Activated CD4-positive, alpha-beta T cell treated with anti-CD3 and anti-CD28 coated beads, Interleukin-2, Interleukin-6, amounts not matched to agents 100 ng/mL and 50 ng/mL, durations not matched to agents 16 hours and 8 hours (primary cell): ENCODE results near the gene ZDHHC13.

Source experiments
- DNase-seq: peaks from one replicate; pipeline ENCODE4 v3.0.0-alpha.2; 2020

ZDHHC13 gene, protein sequence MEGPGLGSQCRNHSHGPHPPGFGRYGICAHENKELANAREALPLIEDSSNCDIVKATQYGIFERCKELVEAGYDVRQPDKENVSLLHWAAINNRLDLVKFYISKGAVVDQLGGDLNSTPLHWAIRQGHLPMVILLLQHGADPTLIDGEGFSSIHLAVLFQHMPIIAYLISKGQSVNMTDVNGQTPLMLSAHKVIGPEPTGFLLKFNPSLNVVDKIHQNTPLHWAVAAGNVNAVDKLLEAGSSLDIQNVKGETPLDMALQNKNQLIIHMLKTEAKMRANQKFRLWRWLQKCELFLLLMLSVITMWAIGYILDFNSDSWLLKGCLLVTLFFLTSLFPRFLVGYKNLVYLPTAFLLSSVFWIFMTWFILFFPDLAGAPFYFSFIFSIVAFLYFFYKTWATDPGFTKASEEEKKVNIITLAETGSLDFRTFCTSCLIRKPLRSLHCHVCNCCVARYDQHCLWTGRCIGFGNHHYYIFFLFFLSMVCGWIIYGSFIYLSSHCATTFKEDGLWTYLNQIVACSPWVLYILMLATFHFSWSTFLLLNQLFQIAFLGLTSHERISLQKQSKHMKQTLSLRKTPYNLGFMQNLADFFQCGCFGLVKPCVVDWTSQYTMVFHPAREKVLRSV

DNA sequence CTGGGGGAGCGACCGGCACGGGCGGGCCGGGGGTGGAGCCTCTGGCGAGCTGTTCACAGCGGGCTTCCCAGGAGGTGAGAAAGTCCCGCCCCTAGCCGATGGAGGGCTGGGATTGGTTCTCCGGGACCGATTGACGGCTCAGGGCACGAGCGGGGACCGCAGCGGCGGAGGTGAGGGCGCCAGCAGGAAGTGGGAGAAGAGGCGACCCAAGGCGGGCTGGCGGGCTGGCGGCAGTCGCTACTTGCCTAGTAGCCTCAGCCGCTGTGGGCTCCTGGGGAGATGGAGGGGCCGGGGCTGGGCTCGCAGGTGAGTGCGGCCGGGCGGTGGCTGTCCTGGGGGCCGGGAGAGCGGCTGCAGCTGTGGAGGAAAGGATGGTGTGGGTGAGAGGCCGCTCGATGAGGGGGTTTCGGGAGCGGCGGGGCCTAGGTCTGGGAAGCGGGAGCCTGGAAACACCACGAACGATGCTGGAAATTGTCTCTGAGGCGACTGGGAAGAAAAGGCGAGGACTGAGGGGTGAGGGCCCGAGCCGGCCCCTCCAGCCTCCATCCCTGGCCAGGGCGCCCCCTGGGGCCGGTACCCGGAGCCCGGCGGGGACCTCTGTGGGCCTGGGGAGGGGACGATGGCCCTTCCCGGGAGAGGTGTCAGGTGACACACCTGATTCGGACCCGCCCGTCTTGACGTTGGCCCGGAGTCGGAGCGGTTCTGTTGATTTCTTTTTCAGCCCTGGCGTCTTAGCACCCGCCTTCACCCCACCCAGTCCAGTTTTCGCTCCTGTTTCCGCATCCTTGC, at the start of gene ZDHHC13:
Gene ZDHHC13, plus strand, starts transcription at position 198 of the 789 bp plus-strand sequence. Its CDS starts 82 bp downstream, at position 280.
- DNase-seq, result peak; percentile 98

DNA sequence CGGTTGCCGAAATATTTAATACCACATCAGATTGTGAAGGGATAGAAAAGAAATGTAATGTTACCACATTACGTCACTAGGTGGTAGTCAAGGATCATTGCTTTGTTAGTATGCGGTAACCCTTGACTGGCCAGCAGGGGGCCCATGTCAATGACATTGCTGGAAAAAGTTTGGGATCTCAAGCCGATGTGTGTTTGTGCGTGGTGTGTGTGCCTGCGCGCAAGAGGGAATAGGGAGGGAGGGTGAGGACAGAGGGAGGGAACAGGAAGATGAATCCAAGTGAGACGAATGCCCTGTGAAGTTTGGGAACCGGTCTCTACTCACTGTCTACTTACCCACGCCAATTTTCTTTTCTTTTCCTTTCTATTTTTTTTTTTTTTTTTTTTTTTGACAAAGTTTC, 45.7 kb upstream of the ZDHHC13 start:
- DNase-seq, result peak; percentile 73

DNA sequence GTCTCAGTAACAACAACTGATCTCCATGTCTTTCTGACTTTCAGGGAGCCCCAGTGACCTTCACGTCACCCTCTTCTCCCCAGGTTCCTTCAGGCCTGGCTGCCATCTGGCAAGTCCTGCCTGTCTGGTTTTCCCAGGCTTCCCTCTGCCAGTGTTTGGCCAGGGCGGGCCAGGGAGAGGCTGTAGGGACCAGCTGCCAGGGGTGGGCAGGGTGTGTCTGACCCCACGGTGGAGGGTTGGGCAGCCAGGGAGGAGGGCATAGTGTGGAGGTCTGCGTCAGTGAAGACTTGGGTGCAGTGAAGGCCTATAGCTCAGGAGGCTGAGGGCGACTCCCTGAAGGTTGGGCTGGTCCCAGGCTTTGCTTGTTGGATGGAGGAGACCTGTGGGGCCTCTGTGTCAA, 44.5 kb upstream of the ZDHHC13 start:
- no peak for DNase-seq

DNA sequence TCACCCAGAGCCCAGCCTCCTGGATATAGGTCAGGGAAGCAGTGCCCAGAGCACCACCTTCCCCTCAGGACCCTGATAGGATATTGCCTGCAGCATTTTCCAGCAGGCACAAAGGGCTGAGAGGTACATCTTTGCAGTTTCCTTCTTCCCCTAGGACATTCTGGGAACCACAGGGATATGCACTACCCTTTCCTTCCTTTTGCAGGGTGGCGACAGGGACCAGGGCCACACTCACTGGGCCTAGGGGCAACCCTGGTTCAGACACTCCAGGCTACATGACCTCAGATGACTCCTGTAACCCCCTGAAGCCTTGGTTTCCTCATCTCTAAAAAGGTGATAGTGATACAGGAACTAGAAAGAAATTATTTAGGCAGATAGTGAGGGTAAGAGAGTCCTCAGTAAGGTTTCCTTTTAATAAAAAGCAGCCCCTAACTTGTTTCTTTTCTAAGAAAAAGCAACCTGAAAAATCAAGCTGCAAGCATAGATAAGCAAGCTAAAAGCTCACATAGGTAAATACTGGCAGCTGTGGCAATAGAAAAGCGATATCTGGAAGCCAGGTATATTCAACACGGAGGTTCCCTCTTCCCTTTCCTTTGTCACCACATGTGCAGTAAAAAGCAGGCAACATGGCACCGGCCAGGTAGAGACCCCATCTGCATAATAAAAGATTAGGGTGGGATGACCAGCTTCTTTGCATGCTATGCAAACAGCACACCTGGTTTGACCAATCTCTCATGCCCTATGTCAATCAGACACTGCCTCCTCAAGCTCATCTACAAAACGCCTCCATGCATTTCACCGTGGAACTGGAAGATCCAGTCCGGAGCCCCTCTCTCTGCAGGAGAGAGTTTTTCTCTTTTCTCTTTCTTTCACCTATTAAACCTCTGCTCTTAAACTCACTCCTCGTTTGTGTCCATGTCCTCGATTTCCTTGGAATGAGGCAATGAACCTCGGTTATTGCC, 43.2 kb upstream of the ZDHHC13 start:
- DNase-seq, result no peak

DNA sequence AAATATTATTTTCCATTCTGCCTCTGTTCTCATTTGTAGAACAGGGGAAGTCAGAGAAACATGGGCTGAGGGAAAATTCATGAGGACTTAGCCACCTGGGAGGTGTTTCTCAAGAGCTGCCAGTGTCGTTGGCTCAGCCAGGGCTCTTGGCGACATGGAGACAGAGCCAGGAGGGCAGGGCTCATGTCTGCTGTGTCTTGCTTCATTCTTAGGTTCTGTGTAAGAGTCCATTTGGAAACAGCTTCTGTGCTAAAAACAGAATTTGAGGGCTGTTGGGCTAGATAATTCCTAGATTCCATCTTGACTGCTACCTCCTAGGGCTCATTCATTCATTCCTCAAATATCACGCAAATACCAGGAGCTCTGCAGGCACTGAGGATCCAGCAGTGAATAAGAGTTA, 41.3 kb upstream of the ZDHHC13 start:
- DNase-seq, result no peak

DNA sequence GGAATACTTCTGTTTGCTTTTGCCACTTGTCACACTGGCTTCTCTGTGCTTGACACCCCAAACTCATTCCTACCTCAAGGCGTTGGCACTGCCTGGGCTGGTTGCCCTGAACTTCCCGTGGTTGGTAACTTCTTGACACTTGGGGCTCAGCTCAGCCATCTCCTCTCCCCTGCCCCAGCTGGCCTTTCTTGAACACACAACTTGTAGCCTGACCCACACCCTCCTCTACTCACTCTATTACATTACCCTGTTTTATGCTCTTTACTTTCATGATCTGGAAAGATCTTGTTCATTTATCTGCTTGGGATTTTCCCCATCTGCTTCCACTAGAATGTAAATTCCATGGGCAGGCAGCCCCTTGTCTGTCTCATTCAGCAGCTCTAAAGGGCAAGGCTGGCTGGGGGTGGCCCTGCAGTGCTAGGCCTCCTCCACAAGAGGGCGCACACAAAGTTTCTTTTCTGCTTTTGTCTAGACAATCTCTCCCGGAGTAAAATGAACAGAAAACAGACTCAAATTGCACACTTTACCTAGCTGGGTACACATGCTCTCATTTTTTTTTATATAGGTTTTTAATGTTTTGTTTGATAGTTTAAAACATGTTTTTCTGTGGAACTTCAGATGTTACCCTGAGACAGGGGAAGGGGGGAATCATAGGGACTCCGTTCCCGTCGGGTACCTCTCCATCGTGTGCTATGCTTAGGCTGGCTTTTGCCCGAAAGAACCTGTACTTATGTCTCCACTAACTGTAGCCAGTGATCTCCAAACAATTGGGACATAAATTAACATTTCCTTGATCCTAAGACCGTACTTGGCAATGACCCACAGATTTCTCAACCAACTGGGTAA, 40.0 kb upstream of the ZDHHC13 start:
- peak; percentile 72 for DNase-seq

DNA sequence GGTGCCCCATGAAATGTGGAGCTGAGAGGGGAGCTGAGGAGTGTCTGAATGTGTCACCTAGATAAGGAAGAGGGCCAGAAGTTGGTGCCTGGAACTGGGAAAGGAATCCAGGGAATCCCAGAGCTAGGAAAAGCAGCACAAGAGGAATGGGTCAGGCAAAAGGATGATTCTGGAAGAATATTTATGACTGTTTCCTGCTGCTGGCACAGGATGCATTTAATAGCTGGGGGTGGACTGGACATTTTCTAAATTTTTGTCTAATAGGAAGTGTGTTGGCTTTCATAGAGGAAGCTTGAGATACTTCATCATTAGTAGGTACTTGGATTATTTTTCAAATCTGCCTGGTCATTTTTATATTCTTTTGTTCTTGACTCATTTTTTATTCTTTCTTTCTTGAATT, 39.0 kb upstream of the ZDHHC13 start:
- DNase-seq, result no peak

DNA sequence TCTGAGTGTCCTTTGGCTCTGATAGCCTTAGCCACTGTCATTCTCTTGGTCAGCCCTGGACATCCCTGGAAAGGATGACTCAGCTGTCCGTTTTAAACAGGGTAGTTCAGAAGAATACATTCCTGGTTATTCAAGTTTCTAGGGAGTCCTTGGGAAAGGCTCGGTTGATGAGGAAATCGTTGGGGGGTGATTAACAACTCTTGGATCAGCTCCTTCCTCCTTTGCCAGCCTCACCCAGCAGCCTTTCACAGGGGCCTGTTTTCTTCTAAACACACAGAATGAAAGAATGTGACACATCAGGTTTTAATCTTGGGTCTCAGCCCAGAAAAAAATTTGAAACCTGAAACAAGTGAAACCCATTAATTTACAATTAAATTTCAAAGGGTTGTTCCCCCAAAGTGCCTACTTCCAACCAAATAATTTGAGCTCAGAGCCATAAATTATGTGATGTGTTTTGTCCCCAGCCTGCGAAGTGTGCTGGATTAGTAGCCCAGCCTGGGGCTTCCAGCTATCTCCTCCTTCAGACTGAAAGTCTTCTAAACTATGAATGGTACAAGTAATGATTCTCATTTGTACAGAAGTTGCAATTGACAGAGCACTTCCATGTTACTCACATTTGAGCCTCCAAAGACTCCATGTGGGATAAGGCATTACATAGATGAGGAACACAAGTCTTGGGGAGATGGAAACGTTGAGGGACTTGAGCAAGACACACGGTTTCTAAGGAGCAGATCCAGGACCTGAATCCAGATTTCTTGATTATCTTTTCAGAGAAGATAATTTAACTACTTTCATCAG, 37.1 kb upstream of the ZDHHC13 start:
- no peak for DNase-seq

DNA sequence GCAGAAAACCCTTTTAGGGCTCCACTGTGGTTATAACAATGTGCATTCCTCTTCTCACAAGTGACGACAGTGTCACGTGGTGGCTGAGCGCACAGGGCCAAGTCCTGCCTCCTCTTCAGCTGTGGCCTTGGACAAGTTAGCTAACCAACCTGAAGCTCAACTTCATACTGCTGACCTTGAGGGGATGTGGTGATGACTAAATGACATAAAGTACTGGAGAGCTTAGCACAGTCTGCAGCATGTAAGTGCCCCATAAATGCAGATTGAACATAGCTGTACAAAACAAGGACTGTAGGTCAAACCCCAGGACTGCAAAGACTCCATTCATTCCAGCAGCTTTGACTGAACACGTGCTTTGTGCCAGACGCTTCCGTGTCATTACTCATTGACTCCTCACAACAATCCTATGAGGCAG, 36.4 kb upstream of the ZDHHC13 start:
- no peak for DNase-seq

DNA sequence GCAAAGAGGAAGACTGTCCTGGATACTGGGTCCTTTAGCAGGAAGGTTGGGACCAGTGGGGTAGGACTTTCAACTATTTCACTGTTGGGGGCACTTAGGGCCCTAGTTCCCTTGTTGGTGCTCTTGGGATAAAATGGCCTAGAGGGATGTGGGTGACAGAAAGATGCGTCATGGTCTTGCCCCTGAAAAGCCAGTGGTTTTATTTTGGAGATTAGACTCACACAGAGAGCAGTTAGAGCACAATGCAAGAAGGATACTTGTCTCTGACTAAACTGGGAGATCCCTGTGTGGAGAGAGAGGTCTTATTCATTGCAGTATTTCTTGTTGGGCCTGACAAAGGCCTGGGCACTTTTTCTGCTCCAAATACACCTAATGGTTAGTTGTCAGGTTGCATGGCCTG, 33.8 kb upstream of the ZDHHC13 start:
- DNase-seq, result no peak

DNA sequence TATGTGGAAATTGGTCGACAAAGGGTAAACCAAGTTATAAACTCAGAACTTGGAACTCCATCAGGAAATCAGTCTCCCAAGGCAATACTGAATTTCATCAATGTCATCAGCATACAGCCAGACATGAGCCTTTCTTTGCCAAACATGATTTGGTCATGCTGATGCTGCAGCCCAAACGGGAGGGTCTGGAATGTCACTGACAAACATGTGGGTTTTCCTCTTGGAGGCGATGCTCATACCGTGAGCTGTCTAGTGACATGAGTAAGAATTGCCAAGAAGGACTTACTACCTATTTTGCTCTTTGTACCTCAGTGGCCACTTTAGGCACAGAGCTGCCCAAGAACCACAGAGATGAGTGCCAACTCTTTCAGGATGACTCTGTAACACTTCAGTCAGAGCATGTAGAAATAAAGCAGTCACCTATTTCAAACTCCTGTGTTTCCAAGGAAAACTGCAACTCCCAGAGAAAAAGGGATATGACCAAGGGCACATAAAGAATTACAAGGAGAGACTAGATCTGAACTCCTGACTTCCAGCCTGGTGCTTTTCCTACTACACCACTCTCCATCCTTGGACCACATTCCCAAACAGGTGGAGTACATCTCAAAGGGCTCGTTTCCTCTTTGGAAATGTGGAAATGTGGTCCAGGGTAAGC, 32.2 kb upstream of the ZDHHC13 start:
- no peak for DNase-seq

DNA sequence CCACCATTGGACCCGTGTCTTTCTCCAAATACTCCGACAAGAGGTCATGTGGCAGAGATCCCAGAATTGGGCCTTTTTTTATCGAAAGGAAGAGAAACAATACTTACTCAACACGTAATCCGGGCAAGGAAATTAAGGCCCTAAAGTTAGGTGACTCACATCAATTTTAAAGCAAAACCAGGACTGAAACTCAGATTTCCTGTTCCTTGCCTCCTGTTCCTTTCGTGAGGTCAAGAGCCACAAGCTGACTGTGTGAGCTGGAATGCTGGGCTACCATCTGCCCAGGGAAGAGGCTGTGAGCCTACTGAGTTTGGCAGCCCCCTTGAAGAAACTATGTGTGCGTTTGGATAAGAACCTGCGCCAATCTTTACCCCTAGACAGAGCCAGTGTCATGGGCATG, 29.3 kb upstream of the ZDHHC13 start:
- no peak for DNase-seq

DNA sequence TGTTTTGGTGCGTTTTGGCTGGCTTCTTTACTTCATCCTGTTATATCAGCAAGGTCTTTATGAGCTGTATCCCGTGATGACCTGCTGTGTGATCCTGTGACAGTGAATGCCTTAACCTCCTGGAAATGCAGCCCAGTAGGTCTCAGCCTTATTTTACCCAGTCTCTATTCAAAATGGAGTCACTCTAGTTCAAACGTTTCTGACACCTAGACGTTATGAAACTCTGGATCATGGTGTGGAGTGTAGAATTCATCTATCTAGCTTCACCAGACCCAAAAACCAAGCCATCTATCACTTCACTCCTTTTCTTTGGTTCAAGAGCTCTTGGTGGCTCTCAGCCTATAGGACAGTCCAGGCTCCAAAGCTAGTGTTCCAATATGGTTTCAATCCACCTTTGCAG, 28.2 kb upstream of the ZDHHC13 start:
- no peak for DNase-seq

DNA sequence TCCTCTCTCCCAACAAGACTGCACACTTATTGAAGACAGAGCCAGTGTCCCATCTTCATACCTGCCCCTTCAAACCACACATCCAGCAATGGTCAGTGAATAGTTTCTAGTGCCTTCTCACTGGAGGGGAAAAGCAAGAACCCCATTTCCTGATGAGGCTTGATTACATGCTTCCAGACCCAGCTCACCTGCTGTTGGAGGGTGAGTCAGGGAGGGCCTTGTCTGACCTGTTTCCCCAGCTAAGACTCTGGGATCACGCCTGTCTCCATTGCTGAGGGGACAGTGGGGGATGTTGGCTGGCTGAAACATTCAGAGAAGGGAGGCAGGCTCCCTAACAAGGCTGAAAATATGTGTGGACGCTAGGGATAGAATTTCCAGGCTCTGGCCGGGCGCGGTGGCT, 27.5 kb upstream of the ZDHHC13 start:
- DNase-seq, result no peak

DNA sequence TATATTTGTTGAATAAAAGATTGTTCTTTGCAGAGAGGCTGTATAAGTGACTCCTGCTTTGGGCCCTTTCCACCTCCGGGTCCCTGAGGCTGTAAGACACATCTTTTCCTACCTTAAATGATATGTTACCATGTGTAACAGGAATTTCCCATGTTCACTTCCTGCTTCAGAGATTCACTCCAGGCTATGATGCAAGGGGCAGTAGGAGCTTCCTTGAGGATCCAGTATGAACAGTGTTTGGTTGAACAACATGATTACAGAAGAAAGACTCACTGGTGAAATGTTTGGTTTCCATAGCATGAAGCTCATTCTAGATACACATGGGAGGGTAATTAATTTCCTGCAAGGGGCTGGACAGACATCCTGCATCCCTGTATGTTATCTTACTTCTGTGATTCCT, 25.6 kb upstream of the ZDHHC13 start:
- DNase-seq, result no peak

DNA sequence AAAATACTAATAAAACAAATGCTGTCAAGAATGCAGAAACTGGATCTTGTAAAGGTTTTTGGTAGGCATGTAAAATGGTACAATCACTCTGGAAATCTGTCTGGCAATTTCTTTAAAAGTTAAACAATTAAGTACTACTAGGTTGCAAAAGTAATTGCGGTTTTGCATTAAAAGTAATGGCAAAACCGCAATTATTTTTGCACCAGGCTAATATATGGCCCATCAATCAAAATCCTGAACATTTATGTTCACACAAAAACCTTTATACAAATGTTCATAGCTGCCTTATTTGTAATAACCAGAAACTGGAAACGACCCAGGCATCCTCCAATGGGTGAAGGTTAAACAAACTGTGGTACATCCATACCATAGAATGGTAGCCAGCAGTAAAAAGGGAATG, 24.6 kb upstream of the ZDHHC13 start:
- DNase-seq, result no peak

DNA sequence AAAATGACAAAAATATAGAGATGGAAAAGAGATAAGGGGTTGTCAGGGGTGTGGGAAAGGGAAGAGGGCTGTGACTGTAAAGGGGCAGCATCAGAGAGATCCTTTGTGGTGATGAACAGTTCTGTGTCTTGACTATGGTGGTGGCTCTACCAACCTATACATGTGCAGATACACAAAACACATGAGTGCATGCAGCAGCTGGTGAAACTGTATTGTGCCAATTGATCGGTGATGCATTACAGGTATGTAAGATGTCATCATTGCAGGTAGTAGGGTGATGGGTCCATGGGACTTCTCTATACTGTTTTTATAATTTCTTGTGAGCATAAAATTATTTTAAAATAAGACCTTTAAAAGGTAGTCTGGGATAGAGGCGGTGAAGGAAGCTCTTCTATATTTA, 24.1 kb upstream of the ZDHHC13 start:
- no peak for DNase-seq

DNA sequence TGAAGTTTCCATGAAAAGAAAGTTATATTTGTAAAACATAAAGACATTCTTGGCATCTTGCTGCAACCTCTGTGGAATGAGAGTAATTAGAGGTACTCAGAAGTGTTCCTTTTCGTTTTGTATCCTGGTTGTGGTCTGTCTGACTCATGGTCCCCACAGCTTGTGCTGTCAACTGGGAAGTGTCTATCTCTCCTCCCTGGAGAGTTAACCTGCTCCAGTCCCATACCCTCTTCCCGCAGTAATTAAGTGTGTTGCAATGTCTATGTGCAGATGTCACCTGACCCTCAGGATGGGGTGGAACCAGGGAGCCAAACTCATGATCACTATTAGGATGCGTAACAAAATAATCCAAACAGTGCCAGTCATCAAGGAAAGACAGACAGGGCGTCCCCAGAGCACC, 23.0 kb upstream of the ZDHHC13 start:
- DNase-seq, result no peak

DNA sequence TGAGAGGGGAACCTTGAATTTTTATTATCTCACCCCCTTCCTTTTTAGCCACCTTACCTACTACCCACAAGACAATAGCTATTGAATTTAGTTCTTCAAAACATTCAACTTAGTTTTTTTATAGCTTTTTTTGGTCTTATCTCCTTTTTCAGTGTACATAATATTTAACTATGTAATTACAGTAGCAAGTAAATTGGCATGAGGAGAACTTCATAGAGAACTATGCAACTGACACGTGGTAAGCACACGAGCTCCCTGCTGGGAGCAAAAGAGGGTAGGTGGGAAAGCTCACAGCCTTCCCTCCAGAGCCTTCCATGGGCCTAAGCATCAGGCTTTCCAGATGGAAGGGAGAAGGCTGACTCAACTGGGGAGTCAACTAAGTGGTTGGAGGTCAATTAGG, 22.1 kb upstream of the ZDHHC13 start:
- no peak for DNase-seq

DNA sequence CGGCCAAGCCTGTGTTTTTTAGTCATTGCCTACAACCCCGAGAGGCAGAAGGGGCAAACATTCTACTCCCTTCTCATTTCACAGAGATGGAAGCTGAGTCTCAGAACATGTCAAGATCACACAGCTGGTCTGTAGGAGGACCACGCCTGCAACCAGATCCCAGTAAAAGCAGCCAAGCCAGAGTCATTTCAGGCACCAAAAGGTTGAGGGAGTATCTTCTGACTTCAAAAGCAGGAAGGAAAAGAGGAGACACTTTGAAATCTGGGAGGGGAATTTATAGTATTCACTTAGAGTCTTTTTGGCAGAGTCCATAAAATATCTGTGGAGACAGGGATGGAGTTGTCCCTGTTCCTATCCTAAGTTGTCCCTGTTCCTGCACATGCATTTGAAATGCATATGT, 17.9 kb upstream of the ZDHHC13 start:
- no peak for DNase-seq
